NOMO-1 treated with dmso at 0.1 percent for 144 hours (cell line): ENCODE data around the gene NPFFR1.

Source experiments
- DNase-seq: peaks from one replicate; lab custom pipeline; 2025; ENCODE audit not compliant: unreplicated experiment; lab: John Stamatoyannopoulos, UW

The NPFFR1 gene

GRCh38 chr10:70315276-70315675 is 31.5 kb upstream of the NPFFR1 start:
- no peak for DNase-seq

DNA sequence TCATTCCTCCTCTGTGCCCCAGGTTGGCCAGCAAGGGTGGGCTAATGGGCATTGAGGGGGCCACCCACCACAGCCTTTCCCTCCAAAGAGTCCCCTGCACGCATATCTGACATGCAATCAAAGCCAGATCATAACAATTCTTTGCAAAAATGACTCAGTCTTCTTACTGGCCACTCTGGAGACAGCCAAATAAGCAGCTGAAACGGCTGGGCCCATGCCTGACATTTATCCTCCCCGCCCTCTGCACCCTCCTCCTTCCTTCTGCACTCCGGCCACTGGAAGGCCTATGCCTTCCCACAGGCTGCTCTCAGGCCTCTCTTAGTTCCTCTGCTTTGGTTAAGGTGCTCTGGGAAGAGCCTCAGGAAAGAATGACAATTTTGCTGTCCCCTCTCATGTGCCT is 29.2 kb upstream of the NPFFR1 start:
- DNase-seq, result no peak

- no peak for DNase-seq
These were observed 28.4 kb upstream of the NPFFR1 start for GRCh38 chr10:70312249-70312648.

GRCh38 chr10:70311698-70312097 is 27.9 kb upstream of the NPFFR1 start:
- no peak for DNase-seq

DNA sequence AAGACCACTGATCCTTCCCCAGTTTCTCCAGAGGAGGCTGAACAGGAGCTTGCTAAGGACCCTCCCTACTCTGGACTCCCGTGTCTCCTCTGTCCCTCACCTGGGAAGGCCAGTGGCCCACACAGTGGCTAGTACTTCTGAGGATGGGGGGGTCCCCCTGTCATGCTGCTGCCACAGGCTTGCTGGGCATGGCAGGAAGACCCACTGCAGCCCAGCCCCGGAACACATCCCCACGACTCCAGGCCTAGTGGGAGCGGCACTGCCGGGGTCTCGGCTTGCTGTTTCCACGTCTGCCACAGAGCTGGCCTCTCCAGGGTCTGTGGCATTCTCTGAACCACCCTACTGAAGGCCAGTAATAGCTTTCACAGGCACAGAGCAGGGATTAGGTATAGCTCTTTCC is 25.9 kb upstream of the NPFFR1 start:
- DNase-seq, result no peak

DNA sequence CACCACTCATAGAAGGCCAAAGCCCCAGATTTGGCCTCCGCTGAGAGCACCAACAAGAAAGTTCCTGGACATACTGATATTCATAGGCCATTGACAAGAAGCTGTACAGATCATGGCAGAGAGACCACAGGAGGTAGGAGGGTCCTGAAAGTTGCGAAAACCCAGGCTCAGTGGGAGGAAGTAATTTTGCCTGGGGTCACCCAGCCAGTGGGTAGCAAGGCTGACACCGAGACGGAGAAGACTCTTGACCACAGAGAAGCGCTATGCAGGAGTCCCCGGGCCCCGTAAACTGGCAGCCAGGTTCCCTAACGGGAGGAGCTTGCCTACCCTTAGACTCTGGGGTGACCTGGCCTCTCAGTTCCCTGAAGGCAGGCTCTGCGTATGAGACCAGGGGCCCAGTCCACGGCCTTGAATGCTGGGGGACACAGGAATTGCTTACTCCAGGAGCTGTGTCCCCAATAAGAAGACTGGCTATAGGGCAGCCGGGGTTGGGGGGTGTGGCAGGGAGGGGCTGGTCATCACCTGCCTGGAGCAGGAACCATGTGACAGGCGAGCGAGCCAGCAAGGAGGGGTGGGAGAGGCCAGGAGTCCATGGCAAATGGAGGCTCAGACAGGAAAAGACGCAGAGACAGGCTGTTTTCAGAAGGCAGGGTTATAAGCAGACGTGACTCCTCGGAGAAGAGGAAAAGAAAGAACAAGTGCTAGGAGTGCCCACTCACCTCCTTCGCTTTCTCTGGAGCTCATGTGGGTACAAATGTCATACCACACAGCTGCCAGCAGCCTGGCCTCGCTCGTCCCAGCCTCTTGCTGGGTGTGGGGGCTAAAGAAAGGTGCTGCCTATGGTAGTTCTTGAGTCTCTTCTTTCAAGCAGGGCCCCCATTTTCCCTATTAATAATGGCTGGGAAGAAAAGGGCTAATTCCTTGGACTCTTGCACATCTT is 24.6 kb upstream of the NPFFR1 start:
- DNase-seq, result peak; percentile 20

GRCh38 chr10:70306886-70307520 is 23.2 kb upstream of the NPFFR1 start:
- no peak for DNase-seq

DNA sequence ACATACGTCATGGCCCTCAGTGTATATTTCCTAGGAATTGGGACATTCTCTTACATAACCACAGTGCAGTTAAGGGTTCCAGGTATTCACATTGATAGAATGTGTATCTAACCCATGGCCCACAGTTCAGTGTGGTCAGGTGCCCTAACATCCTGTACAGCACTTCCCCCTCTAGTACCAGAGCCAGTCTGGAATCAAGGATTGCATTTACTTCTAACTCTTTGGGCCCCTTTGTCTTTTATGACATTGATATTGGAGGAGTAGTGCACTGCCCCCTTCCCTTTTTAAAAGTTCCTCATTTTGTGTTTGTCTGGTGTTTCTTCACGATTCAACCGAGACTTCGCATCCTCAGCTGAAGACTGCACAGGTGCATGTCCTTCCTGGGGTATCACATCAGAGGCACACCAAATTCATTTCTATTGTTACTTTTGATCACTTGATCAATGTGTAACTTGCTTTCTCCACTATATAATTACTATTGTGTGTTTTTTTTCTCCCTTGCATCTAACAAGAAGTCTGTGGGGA is 22.4 kb upstream of the NPFFR1 start:
- DNase-seq, result peak; percentile 75

DNA sequence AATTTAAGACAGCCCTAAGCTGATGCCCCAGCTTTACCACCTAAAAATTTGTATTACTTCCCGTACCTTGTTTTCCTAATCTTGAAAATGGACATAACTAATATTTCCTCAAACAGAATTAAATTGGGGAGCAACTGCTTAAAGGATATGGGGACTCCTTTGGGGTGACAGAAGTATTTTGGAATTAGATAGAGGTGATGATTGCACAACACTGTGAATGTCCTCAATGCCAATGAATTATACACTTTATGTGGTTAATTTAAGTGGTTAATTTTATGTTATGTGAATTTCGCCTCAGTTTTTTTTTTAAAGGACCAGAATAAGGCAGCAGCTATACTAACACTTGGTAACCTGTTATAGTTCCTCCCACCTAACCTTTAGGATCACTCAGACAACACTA is 19.9 kb upstream of the NPFFR1 start:
- no peak for DNase-seq

DNA sequence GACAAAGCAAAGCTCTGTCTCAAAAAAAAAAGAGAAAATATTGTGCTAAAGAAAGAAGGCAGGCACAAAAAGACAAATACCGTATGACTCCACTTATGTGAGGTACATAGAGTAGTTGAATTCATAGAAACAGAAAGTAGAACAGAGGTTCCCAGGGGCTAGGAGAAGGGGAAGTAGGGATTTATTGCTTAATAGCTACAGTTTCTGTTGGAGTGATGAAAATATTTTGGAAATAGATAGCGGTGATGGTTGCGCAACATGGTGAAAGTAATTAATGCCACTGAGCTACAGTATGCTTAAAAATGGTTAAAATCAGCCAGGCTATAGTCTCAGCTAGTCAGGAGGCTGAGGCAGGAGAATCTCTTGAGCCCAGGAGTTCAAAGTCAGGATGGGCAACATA is 18.5 kb upstream of the NPFFR1 start:
- peak; percentile 86 for DNase-seq

- no peak for DNase-seq
These were observed 17.2 kb upstream of the NPFFR1 start for GRCh38 chr10:70300908-70301597.

- DNase-seq, result no peak
These were observed 16.7 kb upstream of the NPFFR1 start for GRCh38 chr10:70300461-70300860.

GRCh38 chr10:70299876-70300275 is 16.1 kb upstream of the NPFFR1 start:
- no peak for DNase-seq

DNA sequence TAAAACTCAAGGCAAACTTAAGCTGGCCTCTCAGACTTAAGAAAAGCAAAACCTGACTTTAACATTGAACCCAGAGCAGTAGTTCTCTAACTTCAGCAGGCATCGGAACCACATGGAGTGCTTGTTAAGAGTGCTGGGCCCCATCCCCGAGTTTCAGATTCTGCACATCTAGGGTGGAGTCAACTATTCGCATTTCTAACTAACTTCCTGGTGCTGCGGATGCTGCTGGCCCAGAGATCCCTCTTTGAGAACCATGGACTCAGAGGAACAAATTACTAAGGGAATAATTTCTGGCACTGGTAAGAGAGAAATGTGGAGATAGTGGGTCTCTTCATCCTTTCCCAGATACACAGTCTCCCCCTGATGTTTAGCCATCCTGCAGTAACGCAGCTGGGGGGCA is 14.6 kb upstream of the NPFFR1 start:
- DNase-seq, result no peak

- DNase-seq, result no peak
These were observed 13.4 kb upstream of the NPFFR1 start for GRCh38 chr10:70297224-70297623.

DNA sequence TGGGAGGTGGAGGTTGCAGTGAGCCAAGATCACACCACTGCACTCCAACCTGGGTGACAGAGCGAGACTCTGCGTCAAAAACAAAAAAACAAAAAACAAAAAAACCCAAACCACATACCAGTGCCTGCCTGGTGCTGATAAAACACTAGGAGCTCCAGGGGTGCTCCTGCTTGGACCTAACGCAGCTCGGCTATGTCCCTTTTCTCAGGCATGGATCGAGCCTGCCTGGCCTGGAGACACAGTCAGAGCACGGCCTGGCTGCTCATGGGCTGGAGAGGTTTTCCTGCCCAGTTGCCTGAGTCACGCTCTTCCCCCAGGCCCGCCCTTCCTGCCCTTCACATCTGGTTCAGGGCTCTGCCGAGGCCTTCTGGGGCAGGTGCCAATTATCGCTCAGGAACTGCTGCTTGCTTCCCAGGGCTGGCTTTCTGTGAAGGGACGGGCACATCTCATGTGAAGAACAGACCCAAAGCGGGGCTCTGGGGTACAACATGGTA is 12.6 kb upstream of the NPFFR1 start:
- DNase-seq, result no peak

- no peak for DNase-seq
These were observed 12.1 kb upstream of the NPFFR1 start for GRCh38 chr10:70295926-70296325.

DNA sequence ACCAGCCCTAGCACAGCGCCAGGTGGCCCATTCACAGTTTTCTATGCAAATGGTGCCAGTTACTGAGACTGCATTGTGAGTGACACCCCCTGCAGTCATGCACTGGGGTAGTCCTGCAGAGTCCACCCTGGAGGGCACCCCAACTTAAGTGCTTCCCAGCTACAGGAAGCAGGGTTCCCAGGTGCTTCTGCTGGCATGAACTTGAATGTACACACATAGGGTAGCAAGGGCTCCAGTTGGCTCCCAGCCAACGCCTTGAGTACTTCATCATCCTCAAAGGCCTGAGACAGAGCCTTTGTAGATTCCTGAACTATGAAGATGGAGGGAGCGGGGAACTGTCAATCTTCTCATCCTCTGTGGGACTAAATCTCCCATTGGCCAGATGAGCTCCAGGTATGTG is 11.5 kb upstream of the NPFFR1 start:
- DNase-seq, result no peak

DNA sequence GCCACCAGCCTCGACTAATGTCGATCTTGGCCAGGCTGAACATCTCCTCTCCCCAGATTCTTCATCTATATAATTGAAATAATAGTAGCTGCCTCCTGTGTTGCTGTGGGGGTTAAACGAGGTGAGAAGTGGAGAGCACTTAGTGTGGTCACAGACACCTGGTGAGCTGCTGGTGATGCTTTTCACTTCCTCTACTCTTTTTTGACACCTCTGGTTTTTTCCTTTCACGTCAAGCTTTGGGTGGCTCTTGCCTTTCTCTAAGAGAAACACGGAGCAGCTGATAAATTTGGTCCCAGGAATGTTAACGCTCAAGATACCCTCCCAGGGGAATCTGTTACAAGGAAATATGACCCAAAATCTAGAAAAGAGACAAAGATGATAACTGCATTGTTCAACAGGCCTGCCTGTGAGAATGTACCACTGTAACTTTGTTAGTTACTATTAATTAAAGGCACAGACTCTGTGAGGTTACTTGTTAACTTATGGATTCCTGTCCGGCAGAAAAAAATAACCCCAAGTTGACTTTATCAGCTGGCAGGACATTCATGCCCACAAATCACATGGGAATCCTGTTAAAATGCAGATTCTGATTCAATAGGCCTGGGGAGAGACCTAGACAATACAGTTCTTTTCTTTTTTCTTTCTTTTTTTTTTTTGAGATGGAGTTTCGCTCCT is 9.5 kb upstream of the NPFFR1 start:
- no peak for DNase-seq

DNA sequence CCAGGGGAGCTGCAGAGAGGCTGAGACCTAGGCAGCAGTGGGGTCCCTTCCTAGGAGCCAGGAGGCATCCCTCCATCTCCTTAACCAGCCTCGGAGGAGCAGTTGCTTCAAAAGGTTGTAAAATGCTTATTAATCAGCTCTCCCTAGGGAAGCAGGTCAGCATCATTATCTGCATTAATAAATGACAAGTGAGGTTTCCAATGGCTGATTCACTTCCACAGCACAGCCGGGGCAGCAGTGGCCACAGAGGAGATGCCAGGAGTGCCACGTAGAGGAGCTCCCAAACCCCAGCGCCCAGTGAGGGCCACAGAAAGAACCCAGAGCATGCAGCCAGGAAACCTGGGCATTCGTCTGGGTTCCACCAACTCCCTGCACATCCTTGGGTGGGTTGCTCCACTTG is 8.2 kb upstream of the NPFFR1 start:
- DNase-seq, result no peak

DNA sequence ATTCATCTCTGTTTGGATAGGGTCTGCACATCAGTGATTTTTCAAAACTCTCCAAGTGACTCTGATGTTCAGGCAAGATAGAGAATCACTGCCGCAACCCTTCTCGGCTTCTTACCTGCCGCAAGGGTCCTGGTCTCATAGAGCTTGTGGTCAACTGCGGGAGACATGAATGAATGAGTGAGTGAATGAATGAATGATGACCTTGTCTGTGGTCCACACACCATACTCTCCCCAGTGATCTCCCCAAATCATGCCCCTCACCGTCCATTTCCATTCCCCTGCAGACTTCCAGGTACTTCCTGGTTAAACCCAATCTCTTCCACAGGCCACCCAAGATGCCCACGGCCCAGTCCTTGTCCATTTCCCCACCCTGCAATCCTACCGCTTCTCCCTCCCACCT is 5.9 kb upstream of the NPFFR1 start:
- no peak for DNase-seq
